Activated B cell treated with CpG ODN at 0.5 μM for 24 hours (primary cell): ENCODE data around the gene ADARB2. TPM values are rescaled to one million over a fixed set of nuclear protein-coding genes. Genes with fewer than 3 reads are reported as not detected.
"Not testable (repeated sequence)": the region's sequence is repeated elsewhere in the genome, so short reads cannot be mapped to it uniquely, and the experiment has no call there.

ENCODE experiments used
- ATAC-seq: fragments of 200-7000 bp; cut with Tn5 transposase; one replicate; pipeline ENCODE4 v1.10.0; 2021; ENCODE audit warnings: low read depth, mild to moderate bottlenecking, moderate library complexity
- CTCF ChIA-PET: fragments of 350-600 bp; sonication (Branson Sonifier 250); formaldehyde crosslinking; loops from one replicate; lab custom pipeline; 2021; ENCODE audit warnings: antibody characterized with exemption; lab: Charles Lee
- POLR2A ChIA-PET: fragments of 350-600 bp; sonication (Branson Sonifier 250); formaldehyde crosslinking; loops from one replicate; lab custom pipeline; 2021; ENCODE audit warnings: antibody characterized with exemption; lab: Charles Lee
- DNase-seq: peaks from one replicate; pipeline ENCODE4 v3.0.0; 2022
- H3K27ac Mint-ChIP-seq: one replicate; pipeline ENCODE4 v1.8.0; 2020; ENCODE audit warnings: mixed read lengths
- H3K27me3 Mint-ChIP-seq: one replicate; pipeline ENCODE4 v1.8.0; 2021; ENCODE audit warnings: mixed read lengths
- H3K36me3 Mint-ChIP-seq: one replicate; pipeline ENCODE4 v1.8.0; 2021; ENCODE audit warnings: low read depth, mixed read lengths
- H3K4me1 Mint-ChIP-seq: one replicate; pipeline ENCODE4 v1.8.0; 2021; ENCODE audit warnings: mixed read lengths
- H3K4me3 Mint-ChIP-seq: one replicate; pipeline ENCODE4 v1.8.0; 2020; ENCODE audit warnings: mild to moderate bottlenecking, mixed read lengths
- H3K9me3 Mint-ChIP-seq: one replicate; pipeline ENCODE4 v1.8.0; 2020; ENCODE audit warnings: mixed read lengths
- CTCF ChIP-seq: fragments of 200-600 bp; IDR thresholded peaks from one replicate; pipeline ENCODE4 v1.8.0; 2022; ENCODE audit warnings: antibody characterized with exemption, mild to moderate bottlenecking
- intact Hi-C: fragments of 100-400 bp; cut with micrococcal nuclease; formaldehyde crosslinking; loops from one replicate; pipeline ENCODE4 v1.15.1; 2024
- total RNA-seq: library from RNA; stranded (reverse); gene quantifications from 2 replicates; pipeline ENCODE4 v1.2.3, GENCODE V29; 2022

Gene ADARB2
- total RNA-seq, 1 donor from 2014 or later, result 0.11 TPM

- intact Hi-C loops, result no loop called here
- H3K36me3 Mint-ChIP-seq, result no peaks in the 10 kb centered on the region
- H3K27ac Mint-ChIP-seq, result no peak overlapping the region
- POLR2A ChIA-PET, result no interaction called here
- no peak for TF ChIP-seq CTCF
- no peaks in the 10 kb centered on the region for H3K4me1 Mint-ChIP-seq
- no peaks in the 10 kb centered on the region for H3K27me3 Mint-ChIP-seq
- no peak overlapping the region for H3K4me3 Mint-ChIP-seq
- no peak for ATAC-seq
- DNase-seq, result no peak
- CTCF ChIA-PET, result no interaction called here
- no peaks in the 10 kb centered on the region for H3K9me3 Mint-ChIP-seq
Observed at GRCh38 chr10:1542941-1543340, 194.4 kb downstream of the ADARB2 start.

GRCh38 chr10:1540144-1540543 lies 197.2 kb downstream of the ADARB2 start:
- no peak for TF ChIP-seq CTCF
- intact Hi-C loops, result no loop called here
- POLR2A ChIA-PET, result no interaction called here
- H3K4me1 Mint-ChIP-seq, result no peaks in the 10 kb centered on the region
- H3K36me3 Mint-ChIP-seq, result no peaks in the 10 kb centered on the region
- CTCF ChIA-PET, result no interaction called here
- ATAC-seq (no peak), DNase-seq (no peak)
- no peaks in the 10 kb centered on the region for H3K27me3 Mint-ChIP-seq
- no peak overlapping the region for H3K4me3 Mint-ChIP-seq
- H3K27ac Mint-ChIP-seq, result peak overlapping the region; percentile 9
- no peaks in the 10 kb centered on the region for H3K9me3 Mint-ChIP-seq

GRCh38 chr10:1539216-1539615 lies 198.1 kb downstream of the ADARB2 start:
- Mint-ChIP-seq H3K36me3 (no peaks in the 10 kb centered on the region), H3K27ac (no peak overlapping the region), H3K4me1 (no peaks in the 10 kb centered on the region), H3K9me3 (no peaks in the 10 kb centered on the region), H3K4me3 (no peak overlapping the region), H3K27me3 (no peaks in the 10 kb centered on the region)
- intact Hi-C loops, result no loop called here
- no peak for DNase-seq
- ATAC-seq, result no peak
- no peak for TF ChIP-seq CTCF
- ChIA-PET CTCF (no interaction called here), POLR2A (no interaction called here)

GRCh38 chr10:1538531-1539061 lies 198.7 kb downstream of the ADARB2 start:
- no peak for ATAC-seq
- no peaks in the 10 kb centered on the region for H3K36me3 Mint-ChIP-seq

GRCh38 chr10:1538121-1538520 lies 199.2 kb downstream of the ADARB2 start:
- Mint-ChIP-seq H3K27ac (no peak overlapping the region), H3K27me3 (no peaks in the 10 kb centered on the region), H3K9me3 (no peaks in the 10 kb centered on the region), H3K36me3 (no peaks in the 10 kb centered on the region), H3K4me3 (no peak overlapping the region), H3K4me1 (no peaks in the 10 kb centered on the region)
- ATAC-seq (no peak), DNase-seq (no peak)
- intact Hi-C loops, result no loop called here
- POLR2A ChIA-PET, result no interaction called here
- no peak for TF ChIP-seq CTCF
- CTCF ChIA-PET, result no interaction called here

More at GRCh38 chr10:1538531-1539061, 198.7 kb downstream of the ADARB2 start:
- no peak for TF ChIP-seq CTCF
- ChIA-PET POLR2A (no interaction called here), CTCF (no interaction called here)
- Mint-ChIP-seq H3K27me3 (no peaks in the 10 kb centered on the region), H3K9me3 (no peaks in the 10 kb centered on the region), H3K4me1 (no peaks in the 10 kb centered on the region), H3K4me3 (no peak overlapping the region), H3K27ac (no peak overlapping the region)
- DNase-seq, result no peak
- intact Hi-C loops, result no loop called here

GRCh38 chr10:1537449-1537848 lies 199.9 kb downstream of the ADARB2 start:
- H3K4me1 Mint-ChIP-seq, H3K4me3 Mint-ChIP-seq, H3K27ac Mint-ChIP-seq, ATAC-seq, H3K36me3 Mint-ChIP-seq, DNase-seq, CTCF ChIA-PET, POLR2A ChIA-PET, H3K27me3 Mint-ChIP-seq, intact Hi-C loops, H3K9me3 Mint-ChIP-seq: not testable (repeated sequence)
